ENCODE data around the gene TEKTIP1.

GRCh38 chr19:3593156-3593555, 54.2 kb downstream of the TEKTIP1 start:
- TF ChIP-seq CTCF (IDR thresholded peaks at IDR 0.05; ENCODE audit: low read depth, low read length), result no peak
- no peak for TF ChIP-seq EZH2phosphoT487 (IDR thresholded peaks at IDR 0.05; ENCODE audit: low read depth)
